ENCODE data around the gene ANAPC1.
"Not testable (repeated sequence)": the region's sequence is repeated elsewhere in the genome, so short reads cannot be mapped to it uniquely, and the experiment has no call there.

DNA sequence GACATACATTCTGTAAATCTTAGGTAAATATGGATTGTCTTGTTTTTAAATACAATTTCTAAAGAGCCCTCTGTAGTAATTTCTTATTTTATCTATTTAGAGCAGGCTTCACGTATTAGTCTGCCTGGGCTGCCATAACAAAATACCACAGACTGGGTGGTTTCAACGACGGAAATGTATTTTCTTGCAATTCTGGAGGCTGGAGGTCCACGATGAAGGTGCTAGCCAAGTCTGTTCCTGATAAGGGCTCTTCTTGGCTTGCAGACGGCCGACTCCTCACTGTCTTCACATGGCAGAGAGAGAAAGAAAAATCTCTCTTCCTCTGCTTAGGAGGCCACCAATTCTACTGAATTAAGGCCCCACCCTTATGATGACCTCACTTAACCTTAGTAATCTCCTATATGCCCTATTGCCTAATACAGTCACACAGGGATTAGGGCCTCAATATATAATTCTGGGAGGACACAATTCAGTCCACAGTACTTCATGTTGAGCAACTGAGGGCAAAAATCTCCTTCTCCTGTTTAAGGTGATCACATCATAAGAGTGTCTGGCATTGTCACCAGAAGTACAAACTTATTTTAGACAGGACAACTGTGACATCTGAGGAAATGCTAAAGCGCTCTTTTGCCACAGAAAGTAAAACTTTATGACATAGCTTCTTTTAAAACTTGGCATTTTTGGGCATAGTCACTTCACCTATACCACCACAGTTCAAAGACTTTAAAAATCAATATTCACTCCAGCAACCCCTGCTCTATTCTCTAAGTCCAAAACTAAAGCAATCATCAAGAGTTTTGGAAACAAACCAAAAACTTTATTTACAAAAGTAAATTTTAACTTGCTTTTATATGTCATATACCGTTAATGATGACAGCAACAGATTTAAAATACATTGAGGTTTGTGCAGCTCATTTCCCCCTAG lies 115.5 kb downstream of the ANAPC1 start:
- not testable (repeated sequence) for TF ChIP-seq POLR2A, POLR2AphosphoS5 (IDR thresholded peaks at IDR 0.05)
